Hematopoietic multipotent progenitor cell treated with erythropoietin and hydrocortisone succinate and interleukin-3 and kit ligand, for 15 days (in vitro differentiated cells): Measurements from ENCODE around the gene GDF15.
"Not testable (repeated sequence)": the region's sequence is repeated elsewhere in the genome, so short reads cannot be mapped to it uniquely, and the experiment has no call there.

Experiments
- DNase-seq: peaks from one replicate; pipeline ENCODE4 v3.0.0-alpha.2; 2015; ENCODE audit warnings: low spot score

The GDF15 gene

GRCh38 chr19:18364277-18364825, 21.6 kb upstream of the GDF15 start:
- DNase-seq = not testable (repeated sequence)

GRCh38 chr19:18364826-18365528, 21.0 kb upstream of the GDF15 start:
- peak; percentile 86 for DNase-seq

GRCh38 chr19:18366021-18366435, 19.9 kb upstream of the GDF15 start:
- DNase-seq = no peak

GRCh38 chr19:18368504-18369222, 17.3 kb upstream of the GDF15 start:
- DNase-seq = no peak

- DNase-seq = no peak
These were observed 12.5 kb upstream of the GDF15 start for GRCh38 chr19:18373407-18373891.

- peak; percentile 96 for DNase-seq
These were observed 11.9 kb upstream of the GDF15 start for GRCh38 chr19:18373892-18374629.

- peak; percentile 9 for DNase-seq
These were observed 8.9 kb upstream of the GDF15 start for GRCh38 chr19:18377026-18377425.

GRCh38 chr19:18379803-18380747, 5.9 kb upstream of the GDF15 start:
- peak; percentile 70 for DNase-seq

GRCh38 chr19:18380843-18381242, 5.1 kb upstream of the GDF15 start:
- no peak for DNase-seq

- DNase-seq = not testable (repeated sequence)
These were observed 2.3 kb upstream of the GDF15 start for GRCh38 chr19:18383622-18384021.

- DNase-seq = peak; percentile 9
These were observed 1.2 kb upstream of the GDF15 start for GRCh38 chr19:18384775-18385174.

GRCh38 chr19:18385359-18385674, 641 bp upstream of the GDF15 start:
- no peak for DNase-seq

- DNase-seq = peak; percentile 72
These were observed 749 bp downstream of the GDF15 start for GRCh38 chr19:18386543-18387271.

- peak; percentile 90 for DNase-seq
These were observed 2.4 kb downstream of the GDF15 start for GRCh38 chr19:18388100-18388959.

- DNase-seq = no peak
These were observed 3.2 kb downstream of the GDF15 start for GRCh38 chr19:18388960-18389725.

- peak; percentile 21 for DNase-seq
These were observed 3.7 kb downstream of the GDF15 start for GRCh38 chr19:18389726-18390064.

GRCh38 chr19:18390065-18390907, 4.3 kb downstream of the GDF15 start:
- peak; percentile 46 for DNase-seq

- DNase-seq = peak; percentile 1
These were observed 5.6 kb downstream of the GDF15 start for GRCh38 chr19:18391509-18392075.
